HEK293 (cell line): ENCODE data around the gene ZSWIM1.
A peak's percentile ranks its signal among the peaks of the same experiment; 100 is the strongest.

Source experiments
- KLF1 ChIP-seq: fragments of 450-650 bp; formaldehyde crosslinking; IDR thresholded peaks from 2 replicates; pipeline ENCODE4 v1.5.1; 2016; ENCODE audit warnings: missing biosample characterization, missing genetic modification characterization
- OSR2 ChIP-seq: fragments of 450-650 bp; formaldehyde crosslinking; IDR thresholded peaks from 2 replicates; pipeline ENCODE4 v1.5.1; 2016; ENCODE audit warnings: missing biosample characterization, missing genetic modification characterization
- OVOL3 ChIP-seq: fragments of 450-650 bp; formaldehyde crosslinking; IDR thresholded peaks from 2 replicates; pipeline ENCODE4 v1.5.1; 2016; ENCODE audit warnings: missing biosample characterization, missing genetic modification characterization
- REPIN1 ChIP-seq: fragments of 450-650 bp; formaldehyde crosslinking; IDR thresholded peaks from 2 replicates; pipeline ENCODE4 v1.5.1; 2017; ENCODE audit warnings: missing biosample characterization, missing genetic modification characterization, low read depth
- SALL2 ChIP-seq: fragments of 450-650 bp; formaldehyde crosslinking; IDR thresholded peaks from 2 replicates; pipeline ENCODE4 v1.5.0; 2017; ENCODE audit warnings: missing biosample characterization, mild to moderate bottlenecking, missing genetic modification characterization, borderline replicate concordance
- ZBTB20 ChIP-seq: fragments of 450-650 bp; formaldehyde crosslinking; IDR thresholded peaks from 2 replicates; pipeline ENCODE4 v1.5.1; 2016; ENCODE audit warnings: missing biosample characterization, missing genetic modification characterization
- ZBTB6 ChIP-seq: fragments of 450-650 bp; formaldehyde crosslinking; IDR thresholded peaks from 2 replicates; pipeline ENCODE4 v1.5.1; 2017; ENCODE audit warnings: missing biosample characterization, missing genetic modification characterization
- ZFP37 ChIP-seq: fragments of 450-650 bp; formaldehyde crosslinking; IDR thresholded peaks from 2 replicates; pipeline ENCODE4 v1.5.1; 2016; ENCODE audit warnings: missing biosample characterization, missing genetic modification characterization
- ZIC2 ChIP-seq: fragments of 450-650 bp; formaldehyde crosslinking; IDR thresholded peaks from 2 replicates; pipeline ENCODE4 v1.5.1; 2016; ENCODE audit warnings: missing biosample characterization, missing genetic modification characterization
- ZNF132 ChIP-seq: fragments of 450-650 bp; formaldehyde crosslinking; IDR thresholded peaks from 2 replicates; pipeline ENCODE4 v1.5.1; 2017; ENCODE audit warnings: missing biosample characterization, missing genetic modification characterization, borderline replicate concordance
- ZNF148 ChIP-seq: fragments of 450-650 bp; formaldehyde crosslinking; IDR thresholded peaks from 2 replicates; pipeline ENCODE4 v1.5.0; 2017; ENCODE audit warnings: missing biosample characterization, missing genetic modification characterization, borderline replicate concordance
- ZNF280C ChIP-seq: fragments of 450-650 bp; formaldehyde crosslinking; IDR thresholded peaks from 2 replicates; pipeline ENCODE4 v1.5.1; 2016; ENCODE audit warnings: missing biosample characterization, missing genetic modification characterization
- ZNF423 ChIP-seq: fragments of 450-650 bp; formaldehyde crosslinking; IDR thresholded peaks from 2 replicates; pipeline ENCODE4 v1.5.1; 2016; ENCODE audit warnings: missing biosample characterization, missing genetic modification characterization
- ZNF544 ChIP-seq: fragments of 450-650 bp; formaldehyde crosslinking; IDR thresholded peaks from 2 replicates; pipeline ENCODE4 v1.5.0; 2017; ENCODE audit warnings: missing biosample characterization, missing genetic modification characterization
- ZNF596 ChIP-seq: fragments of 450-650 bp; IDR thresholded peaks from 2 replicates; pipeline ENCODE4 v1.5.0; 2018; ENCODE audit warnings: missing biosample characterization, mild to moderate bottlenecking, missing genetic modification characterization, moderate library complexity
- ZNF621 ChIP-seq: fragments of 450-650 bp; formaldehyde crosslinking; IDR thresholded peaks from 2 replicates; pipeline ENCODE4 v1.5.1; 2017; ENCODE audit warnings: missing biosample characterization, missing genetic modification characterization
- ZNF629 ChIP-seq: fragments of 450-650 bp; formaldehyde crosslinking; IDR thresholded peaks from 2 replicates; pipeline ENCODE4 v1.5.1; 2017; ENCODE audit warnings: missing biosample characterization, missing genetic modification characterization
- ZNF677 ChIP-seq: fragments of 450-650 bp; IDR thresholded peaks from 2 replicates; pipeline ENCODE4 v1.5.0; 2018; ENCODE audit warnings: missing biosample characterization, mild to moderate bottlenecking, missing genetic modification characterization, moderate library complexity
- ZNF776 ChIP-seq: fragments of 450-650 bp; formaldehyde crosslinking; IDR thresholded peaks from 2 replicates; pipeline ENCODE4 v1.5.0; 2017; ENCODE audit warnings: missing biosample characterization, missing genetic modification characterization, borderline replicate concordance
- ZNF785 ChIP-seq: fragments of 450-650 bp; formaldehyde crosslinking; IDR thresholded peaks from 2 replicates; pipeline ENCODE4 v1.5.1; 2016; ENCODE audit warnings: missing biosample characterization, missing genetic modification characterization
- ZNF837 ChIP-seq: fragments of 450-650 bp; formaldehyde crosslinking; IDR thresholded peaks from 2 replicates; pipeline ENCODE4 v1.5.1; 2016; ENCODE audit warnings: missing biosample characterization, missing genetic modification characterization
- TF ChIP-seq, protein P1 (sequence below): fragments of 450-650 bp; formaldehyde crosslinking; IDR thresholded peaks from 2 replicates; pipeline ENCODE4 v1.5.1; 2016; ENCODE audit warnings: missing biosample characterization, missing genetic modification characterization
- TF ChIP-seq, protein P2 (sequence below): fragments of 450-650 bp; formaldehyde crosslinking; IDR thresholded peaks from 2 replicates; pipeline ENCODE4 v1.5.1; 2016; ENCODE audit warnings: missing biosample characterization, missing genetic modification characterization
- TF ChIP-seq, protein P3 (sequence below): IDR thresholded peaks from 2 replicates; pipeline ENCODE4 v1.6.1; 2011; ENCODE audit warnings: mild to moderate bottlenecking, low read depth, low read length, borderline replicate concordance
- TF ChIP-seq, protein P4 (sequence below): fragments of 450-650 bp; formaldehyde crosslinking; IDR thresholded peaks from 2 replicates; pipeline ENCODE4 v1.5.1; 2017; ENCODE audit warnings: missing biosample characterization, missing genetic modification characterization

ZSWIM1 gene

GRCh38 chr20:45860560-45861220 lies 20.3 kb upstream of the ZSWIM1 start (continued):
- no peak for TF ChIP-seq ZNF148 (tag by site-specific recombination)
- no peak for TF ChIP-seq ZNF132 (tag by site-specific recombination)
- TF ChIP-seq ZBTB6 = no peak
- TF ChIP-seq ZNF423 (tag by site-specific recombination) = no peak
- no peak for TF ChIP-seq REPIN1 (tag by site-specific recombination)
- peak; percentile 99 for TF ChIP-seq ZNF629 (tag by site-specific recombination)
- TF ChIP-seq ZFP37 (tag by site-specific recombination) = no peak
- no peak for TF ChIP-seq ZNF776 (tag by site-specific recombination)
- no peak for TF ChIP-seq ZNF621 (tag by site-specific recombination)
- no peak for TF ChIP-seq ZNF837 (tag by site-specific recombination)
- TF ChIP-seq ZNF677 (tag by site-specific recombination) = no peak
- TF ChIP-seq ZNF785 (tag by site-specific recombination) = no peak
- no peak for TF ChIP-seq ZIC2 (tag by site-specific recombination)
- peak; percentile 90 for TF ChIP-seq OSR2
- no peak for TF ChIP-seq OVOL3 (tag by site-specific recombination)
- TF ChIP-seq ZNF596 (tag by site-specific recombination) = no peak
- TF ChIP-seq ZNF544 (tag by site-specific recombination) = no peak
- TF ChIP-seq, protein P1, sequence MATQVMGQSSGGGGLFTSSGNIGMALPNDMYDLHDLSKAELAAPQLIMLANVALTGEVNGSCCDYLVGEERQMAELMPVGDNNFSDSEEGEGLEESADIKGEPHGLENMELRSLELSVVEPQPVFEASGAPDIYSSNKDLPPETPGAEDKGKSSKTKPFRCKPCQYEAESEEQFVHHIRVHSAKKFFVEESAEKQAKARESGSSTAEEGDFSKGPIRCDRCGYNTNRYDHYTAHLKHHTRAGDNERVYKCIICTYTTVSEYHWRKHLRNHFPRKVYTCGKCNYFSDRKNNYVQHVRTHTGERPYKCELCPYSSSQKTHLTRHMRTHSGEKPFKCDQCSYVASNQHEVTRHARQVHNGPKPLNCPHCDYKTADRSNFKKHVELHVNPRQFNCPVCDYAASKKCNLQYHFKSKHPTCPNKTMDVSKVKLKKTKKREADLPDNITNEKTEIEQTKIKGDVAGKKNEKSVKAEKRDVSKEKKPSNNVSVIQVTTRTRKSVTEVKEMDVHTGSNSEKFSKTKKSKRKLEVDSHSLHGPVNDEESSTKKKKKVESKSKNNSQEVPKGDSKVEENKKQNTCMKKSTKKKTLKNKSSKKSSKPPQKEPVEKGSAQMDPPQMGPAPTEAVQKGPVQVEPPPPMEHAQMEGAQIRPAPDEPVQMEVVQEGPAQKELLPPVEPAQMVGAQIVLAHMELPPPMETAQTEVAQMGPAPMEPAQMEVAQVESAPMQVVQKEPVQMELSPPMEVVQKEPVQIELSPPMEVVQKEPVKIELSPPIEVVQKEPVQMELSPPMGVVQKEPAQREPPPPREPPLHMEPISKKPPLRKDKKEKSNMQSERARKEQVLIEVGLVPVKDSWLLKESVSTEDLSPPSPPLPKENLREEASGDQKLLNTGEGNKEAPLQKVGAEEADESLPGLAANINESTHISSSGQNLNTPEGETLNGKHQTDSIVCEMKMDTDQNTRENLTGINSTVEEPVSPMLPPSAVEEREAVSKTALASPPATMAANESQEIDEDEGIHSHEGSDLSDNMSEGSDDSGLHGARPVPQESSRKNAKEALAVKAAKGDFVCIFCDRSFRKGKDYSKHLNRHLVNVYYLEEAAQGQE (tag by site-specific recombination) = no peak
- no peak for TF ChIP-seq SALL2 (tag by site-specific recombination)
- no peak for TF ChIP-seq ZNF280C (tag by site-specific recombination)
- TF ChIP-seq, protein P2, sequence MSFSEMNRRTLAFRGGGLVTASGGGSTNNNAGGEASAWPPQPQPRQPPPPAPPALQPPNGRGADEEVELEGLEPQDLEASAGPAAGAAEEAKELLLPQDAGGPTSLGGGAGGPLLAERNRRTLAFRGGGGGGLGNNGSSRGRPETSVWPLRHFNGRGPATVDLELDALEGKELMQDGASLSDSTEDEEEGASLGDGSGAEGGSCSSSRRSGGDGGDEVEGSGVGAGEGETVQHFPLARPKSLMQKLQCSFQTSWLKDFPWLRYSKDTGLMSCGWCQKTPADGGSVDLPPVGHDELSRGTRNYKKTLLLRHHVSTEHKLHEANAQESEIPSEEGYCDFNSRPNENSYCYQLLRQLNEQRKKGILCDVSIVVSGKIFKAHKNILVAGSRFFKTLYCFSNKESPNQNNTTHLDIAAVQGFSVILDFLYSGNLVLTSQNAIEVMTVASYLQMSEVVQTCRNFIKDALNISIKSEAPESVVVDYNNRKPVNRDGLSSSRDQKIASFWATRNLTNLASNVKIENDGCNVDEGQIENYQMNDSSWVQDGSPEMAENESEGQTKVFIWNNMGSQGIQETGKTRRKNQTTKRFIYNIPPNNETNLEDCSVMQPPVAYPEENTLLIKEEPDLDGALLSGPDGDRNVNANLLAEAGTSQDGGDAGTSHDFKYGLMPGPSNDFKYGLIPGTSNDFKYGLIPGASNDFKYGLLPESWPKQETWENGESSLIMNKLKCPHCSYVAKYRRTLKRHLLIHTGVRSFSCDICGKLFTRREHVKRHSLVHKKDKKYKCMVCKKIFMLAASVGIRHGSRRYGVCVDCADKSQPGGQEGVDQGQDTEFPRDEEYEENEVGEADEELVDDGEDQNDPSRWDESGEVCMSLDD (tag by site-specific recombination) = no peak
- TF ChIP-seq, protein P3, sequence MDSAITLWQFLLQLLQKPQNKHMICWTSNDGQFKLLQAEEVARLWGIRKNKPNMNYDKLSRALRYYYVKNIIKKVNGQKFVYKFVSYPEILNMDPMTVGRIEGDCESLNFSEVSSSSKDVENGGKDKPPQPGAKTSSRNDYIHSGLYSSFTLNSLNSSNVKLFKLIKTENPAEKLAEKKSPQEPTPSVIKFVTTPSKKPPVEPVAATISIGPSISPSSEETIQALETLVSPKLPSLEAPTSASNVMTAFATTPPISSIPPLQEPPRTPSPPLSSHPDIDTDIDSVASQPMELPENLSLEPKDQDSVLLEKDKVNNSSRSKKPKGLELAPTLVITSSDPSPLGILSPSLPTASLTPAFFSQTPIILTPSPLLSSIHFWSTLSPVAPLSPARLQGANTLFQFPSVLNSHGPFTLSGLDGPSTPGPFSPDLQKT = no peak
- TF ChIP-seq, protein P4, sequence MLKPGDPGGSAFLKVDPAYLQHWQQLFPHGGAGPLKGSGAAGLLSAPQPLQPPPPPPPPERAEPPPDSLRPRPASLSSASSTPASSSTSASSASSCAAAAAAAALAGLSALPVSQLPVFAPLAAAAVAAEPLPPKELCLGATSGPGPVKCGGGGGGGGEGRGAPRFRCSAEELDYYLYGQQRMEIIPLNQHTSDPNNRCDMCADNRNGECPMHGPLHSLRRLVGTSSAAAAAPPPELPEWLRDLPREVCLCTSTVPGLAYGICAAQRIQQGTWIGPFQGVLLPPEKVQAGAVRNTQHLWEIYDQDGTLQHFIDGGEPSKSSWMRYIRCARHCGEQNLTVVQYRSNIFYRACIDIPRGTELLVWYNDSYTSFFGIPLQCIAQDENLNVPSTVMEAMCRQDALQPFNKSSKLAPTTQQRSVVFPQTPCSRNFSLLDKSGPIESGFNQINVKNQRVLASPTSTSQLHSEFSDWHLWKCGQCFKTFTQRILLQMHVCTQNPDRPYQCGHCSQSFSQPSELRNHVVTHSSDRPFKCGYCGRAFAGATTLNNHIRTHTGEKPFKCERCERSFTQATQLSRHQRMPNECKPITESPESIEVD = 0 out of 2 replicates have a peak, but pooled peaks have one; percentile 33
- 0 out of 2 replicates have a peak, but pooled peaks have one; percentile 18 for TF ChIP-seq KLF1
- no peak for TF ChIP-seq ZBTB20 (tag by site-specific recombination)
